Measurements from ENCODE around the gene ITFG1.

DNA sequence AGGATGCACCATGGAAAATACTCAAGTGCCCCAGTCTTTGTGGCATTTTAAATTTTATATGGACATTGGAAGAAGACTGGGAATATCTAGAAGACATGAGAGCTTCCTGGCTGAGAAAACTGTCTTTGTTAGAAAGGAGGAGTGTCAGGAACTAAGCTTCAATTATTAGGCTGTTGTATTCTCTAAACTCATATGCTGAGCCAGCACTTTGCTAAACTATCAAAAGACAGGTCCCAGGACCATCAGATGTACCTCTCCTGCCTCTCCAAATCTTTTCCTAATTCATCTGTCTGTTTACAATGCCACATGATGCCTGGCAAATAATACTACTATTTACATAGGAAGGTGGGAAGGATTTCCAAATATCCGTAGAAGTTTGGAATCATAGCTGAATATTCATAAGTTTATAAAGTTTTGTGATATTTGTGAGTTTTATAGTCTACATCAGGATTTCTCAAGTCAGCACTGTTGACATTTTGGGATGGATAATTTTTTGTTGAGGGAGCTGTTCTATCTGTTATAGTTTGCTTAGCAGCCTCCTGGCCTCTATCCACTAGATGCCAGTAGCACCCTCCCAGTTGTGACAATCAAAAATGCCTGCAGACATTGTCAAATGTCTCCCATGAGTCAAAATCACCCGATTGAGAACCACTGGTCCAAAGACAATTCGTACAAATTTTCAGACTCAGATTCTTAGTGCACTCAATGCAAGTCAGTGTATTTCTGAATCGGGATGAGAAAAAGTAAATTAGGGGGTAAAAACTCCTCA, 255.9 kb downstream of the ITFG1 start:
- TF ChIP-seq ZSCAN20 (CRISPR knock-in tag; IDR thresholded peaks at IDR 0.05; ENCODE audit: borderline replicate concordance) (no peak), CTCF (CRISPR knock-in tag; IDR thresholded peaks at IDR 0.05) (peak; percentile 25; the same call in 1 of the 2 replicates), KDM5A (IDR thresholded peaks at IDR 0.05; ENCODE audit: borderline replicate concordance, low read length) (no peak), CREB3 (CRISPR knock-in tag; IDR thresholded peaks at IDR 0.05) (no peak), KDM4B (CRISPR knock-in tag; IDR thresholded peaks at IDR 0.05) (no peak), ZNF782 (CRISPR knock-in tag; IDR thresholded peaks at IDR 0.05; ENCODE audit: borderline replicate concordance) (no peak), ZNF317 (CRISPR knock-in tag; IDR thresholded peaks at IDR 0.05) (no peak), TCF12 (IDR thresholded peaks at IDR 0.05) (no peak), TCF12 (CRISPR knock-in tag; IDR thresholded peaks at IDR 0.05) (no peak), RARA (CRISPR knock-in tag; IDR thresholded peaks at IDR 0.05) (no peak)

Data from HepG2 (cell line).